ENCODE data around the gene HOXD3. TPM values are rescaled to one million over a fixed set of nuclear protein-coding genes. Genes with fewer than 3 reads are reported as not detected.

Gene HOXD3
- total and polyA plus RNA-seq, 2 experiments from 2014 or later = not detected

DNA sequence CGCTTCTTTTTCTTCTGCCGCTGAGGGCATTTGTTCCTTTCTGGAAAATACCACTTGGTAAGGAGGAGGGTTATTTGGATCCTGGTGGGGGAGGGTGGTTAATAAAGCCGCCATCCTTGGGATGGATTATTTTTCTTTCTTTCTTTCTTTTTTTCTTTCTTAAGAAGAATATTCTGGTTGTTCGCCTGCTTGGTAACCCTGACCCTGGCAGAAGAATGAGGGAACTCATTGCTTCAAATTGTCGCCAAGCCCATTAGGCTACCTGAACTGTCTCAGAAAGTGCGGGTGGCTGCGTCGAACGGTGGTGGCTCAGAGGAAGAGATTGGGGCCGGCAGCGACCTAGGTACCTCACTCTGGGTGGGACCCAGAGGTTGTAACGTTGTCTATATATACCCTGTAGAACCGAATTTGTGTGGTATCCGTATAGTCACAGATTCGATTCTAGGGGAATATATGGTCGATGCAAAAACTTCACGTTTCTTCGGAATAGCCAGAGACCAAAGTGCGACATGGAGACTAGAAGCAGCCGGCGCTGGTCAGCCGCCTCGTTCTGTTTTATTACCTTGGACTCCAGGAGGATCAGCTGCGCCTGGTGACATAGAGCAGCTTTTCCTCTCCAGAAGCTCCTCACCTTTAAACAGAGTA lies 7.0 kb upstream of the HOXD3 start (continued):
- TF ChIP-seq, protein P1, sequence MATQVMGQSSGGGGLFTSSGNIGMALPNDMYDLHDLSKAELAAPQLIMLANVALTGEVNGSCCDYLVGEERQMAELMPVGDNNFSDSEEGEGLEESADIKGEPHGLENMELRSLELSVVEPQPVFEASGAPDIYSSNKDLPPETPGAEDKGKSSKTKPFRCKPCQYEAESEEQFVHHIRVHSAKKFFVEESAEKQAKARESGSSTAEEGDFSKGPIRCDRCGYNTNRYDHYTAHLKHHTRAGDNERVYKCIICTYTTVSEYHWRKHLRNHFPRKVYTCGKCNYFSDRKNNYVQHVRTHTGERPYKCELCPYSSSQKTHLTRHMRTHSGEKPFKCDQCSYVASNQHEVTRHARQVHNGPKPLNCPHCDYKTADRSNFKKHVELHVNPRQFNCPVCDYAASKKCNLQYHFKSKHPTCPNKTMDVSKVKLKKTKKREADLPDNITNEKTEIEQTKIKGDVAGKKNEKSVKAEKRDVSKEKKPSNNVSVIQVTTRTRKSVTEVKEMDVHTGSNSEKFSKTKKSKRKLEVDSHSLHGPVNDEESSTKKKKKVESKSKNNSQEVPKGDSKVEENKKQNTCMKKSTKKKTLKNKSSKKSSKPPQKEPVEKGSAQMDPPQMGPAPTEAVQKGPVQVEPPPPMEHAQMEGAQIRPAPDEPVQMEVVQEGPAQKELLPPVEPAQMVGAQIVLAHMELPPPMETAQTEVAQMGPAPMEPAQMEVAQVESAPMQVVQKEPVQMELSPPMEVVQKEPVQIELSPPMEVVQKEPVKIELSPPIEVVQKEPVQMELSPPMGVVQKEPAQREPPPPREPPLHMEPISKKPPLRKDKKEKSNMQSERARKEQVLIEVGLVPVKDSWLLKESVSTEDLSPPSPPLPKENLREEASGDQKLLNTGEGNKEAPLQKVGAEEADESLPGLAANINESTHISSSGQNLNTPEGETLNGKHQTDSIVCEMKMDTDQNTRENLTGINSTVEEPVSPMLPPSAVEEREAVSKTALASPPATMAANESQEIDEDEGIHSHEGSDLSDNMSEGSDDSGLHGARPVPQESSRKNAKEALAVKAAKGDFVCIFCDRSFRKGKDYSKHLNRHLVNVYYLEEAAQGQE (IDR thresholded peaks at IDR 0.05; ENCODE audit: unreplicated experiment) = no peak
- TF ChIP-seq, protein P2, sequence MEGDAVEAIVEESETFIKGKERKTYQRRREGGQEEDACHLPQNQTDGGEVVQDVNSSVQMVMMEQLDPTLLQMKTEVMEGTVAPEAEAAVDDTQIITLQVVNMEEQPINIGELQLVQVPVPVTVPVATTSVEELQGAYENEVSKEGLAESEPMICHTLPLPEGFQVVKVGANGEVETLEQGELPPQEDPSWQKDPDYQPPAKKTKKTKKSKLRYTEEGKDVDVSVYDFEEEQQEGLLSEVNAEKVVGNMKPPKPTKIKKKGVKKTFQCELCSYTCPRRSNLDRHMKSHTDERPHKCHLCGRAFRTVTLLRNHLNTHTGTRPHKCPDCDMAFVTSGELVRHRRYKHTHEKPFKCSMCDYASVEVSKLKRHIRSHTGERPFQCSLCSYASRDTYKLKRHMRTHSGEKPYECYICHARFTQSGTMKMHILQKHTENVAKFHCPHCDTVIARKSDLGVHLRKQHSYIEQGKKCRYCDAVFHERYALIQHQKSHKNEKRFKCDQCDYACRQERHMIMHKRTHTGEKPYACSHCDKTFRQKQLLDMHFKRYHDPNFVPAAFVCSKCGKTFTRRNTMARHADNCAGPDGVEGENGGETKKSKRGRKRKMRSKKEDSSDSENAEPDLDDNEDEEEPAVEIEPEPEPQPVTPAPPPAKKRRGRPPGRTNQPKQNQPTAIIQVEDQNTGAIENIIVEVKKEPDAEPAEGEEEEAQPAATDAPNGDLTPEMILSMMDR (conservative IDR thresholded peaks at IDR 0.05; ENCODE audit: low read depth in 2 of 2) = no peak
- TF ChIP-seq NANOG (IDR thresholded peaks at IDR 0.05; ENCODE audit: borderline replicate concordance) (no peak), JUNB (IDR thresholded peaks at IDR 0.05; ENCODE audit: unreplicated experiment) (no peak)

DNA sequence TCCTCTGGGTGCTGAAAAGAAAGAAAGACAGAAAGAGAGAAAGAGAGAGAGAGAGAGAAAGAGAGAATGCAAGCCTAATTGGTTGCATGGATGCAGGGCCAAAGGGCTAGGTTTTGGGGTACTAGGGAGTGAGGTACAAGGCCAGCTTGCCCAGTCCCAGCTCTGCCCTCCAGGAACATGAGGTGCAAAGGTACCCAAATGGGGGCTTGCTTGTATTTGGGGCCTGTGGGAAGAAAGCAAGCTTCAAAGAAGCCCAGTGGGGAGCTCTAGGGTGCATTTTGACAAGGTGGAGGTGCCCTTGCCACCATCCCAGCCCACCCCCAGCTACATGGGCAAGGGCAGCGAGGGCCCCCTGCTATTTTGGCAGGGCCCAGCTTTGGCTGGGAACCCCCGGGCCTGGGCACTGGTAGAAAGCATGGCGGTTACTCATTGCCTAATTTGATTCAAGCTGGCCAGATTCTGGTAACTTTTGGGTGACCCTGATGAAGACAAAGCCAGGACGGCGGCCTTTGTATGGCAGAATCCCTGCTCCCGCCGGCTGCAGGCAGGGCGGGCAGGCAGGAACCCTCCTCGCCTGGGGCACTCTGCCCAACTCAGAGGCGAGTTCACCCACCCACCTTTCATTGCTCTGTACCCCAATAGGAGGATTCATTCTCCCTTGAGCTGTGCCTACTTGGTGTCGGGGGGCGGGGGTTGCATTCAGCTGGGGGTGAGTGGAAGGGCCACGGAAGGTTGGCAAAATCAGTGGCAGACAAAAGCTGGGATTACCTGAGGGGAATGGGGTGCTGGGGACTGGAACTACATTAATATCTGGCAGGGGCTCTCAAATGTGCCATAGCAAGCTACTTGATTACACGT lies 6.3 kb upstream of the HOXD3 start:
- H3K4me3 Mint-ChIP-seq = no peak overlapping the region; the same call in 2 of the 3 replicates
- Histone ChIP-seq H3F3A (replicated peaks; ENCODE audit: low read depth) (peaks cover 34% of the 10 kb centered on the region), H3K9me2 (ENCODE audit: insufficient read depth) (no peaks in the 10 kb centered on the region), H3K27ac (ENCODE audit: low read depth) (no peak overlapping the region), H3K4me2 (no peak overlapping the region), H2AFZ (no peak overlapping the region), H3K4me1 (ENCODE audit: insufficient read depth) (peaks cover 35% of the 10 kb centered on the region), H4K20me1 (replicated peaks; ENCODE audit: insufficient read depth) (peaks cover 65% of the 10 kb centered on the region), H3K79me2 (replicated peaks; ENCODE audit: insufficient read depth) (no peaks in the 10 kb centered on the region), H3K4me3 (no peak overlapping the region), H3K27me3 (ENCODE audit: insufficient read depth) (peaks cover 100% of the 10 kb centered on the region), H3K36me3 (ENCODE audit: insufficient read depth) (no peaks in the 10 kb centered on the region)
- ATAC-seq (no peak), DNase-seq (ENCODE audit: low spot score) (peak; percentile 17)
- peaks cover 23% of the 10 kb centered on the region for H3K4me1 Mint-ChIP-seq
- H3K27me3 Mint-ChIP-seq (ENCODE audit: insufficient read depth, low read depth, poor library complexity) = peaks cover 99% of the 10 kb centered on the region
- no peaks in the 10 kb centered on the region for H3K36me3 Mint-ChIP-seq (ENCODE audit: low read depth)
- H3K9me3 Mint-ChIP-seq = 0 out of 3 replicates have a peak, but pooled peaks cover 2% of the 10 kb centered on the region
- no peak overlapping the region for H3K27ac Mint-ChIP-seq
- TF ChIP-seq STAT1 (IDR thresholded peaks at IDR 0.05; ENCODE audit: unreplicated experiment) (no peak), POLR2AphosphoS5 (IDR thresholded peaks at IDR 0.05; ENCODE audit: low read depth) (no peak), NANOG (IDR thresholded peaks at IDR 0.05; ENCODE audit: borderline replicate concordance) (no peak), EZH2phosphoT487 (IDR thresholded peaks at IDR 0.05; ENCODE audit: unreplicated experiment) (peak; percentile 84), CREB1 (CRISPR knock-in tag; IDR thresholded peaks at IDR 0.05; ENCODE audit: low read depth) (no peak), EZH2 (IDR thresholded peaks at IDR 0.05; ENCODE audit: low read depth, unreplicated experiment) (peak; percentile 19), ZNF331 (CRISPR knock-in tag; IDR thresholded peaks at IDR 0.05; ENCODE audit: low read depth) (no peak)
- TF ChIP-seq, protein P1 (IDR thresholded peaks at IDR 0.05; ENCODE audit: unreplicated experiment) = no peak
- TF ChIP-seq, protein P2 (conservative IDR thresholded peaks at IDR 0.05; ENCODE audit: low read depth in 2 of 2) = no peak
